Measurements from ENCODE around the gene FAM210A. TPM values are rescaled to one million over a fixed set of nuclear protein-coding genes. Genes with fewer than 3 reads are reported as not detected.

The FAM210A gene
- total RNA-seq, 1 donor from 2014 or later = 13.1 TPM

DNA sequence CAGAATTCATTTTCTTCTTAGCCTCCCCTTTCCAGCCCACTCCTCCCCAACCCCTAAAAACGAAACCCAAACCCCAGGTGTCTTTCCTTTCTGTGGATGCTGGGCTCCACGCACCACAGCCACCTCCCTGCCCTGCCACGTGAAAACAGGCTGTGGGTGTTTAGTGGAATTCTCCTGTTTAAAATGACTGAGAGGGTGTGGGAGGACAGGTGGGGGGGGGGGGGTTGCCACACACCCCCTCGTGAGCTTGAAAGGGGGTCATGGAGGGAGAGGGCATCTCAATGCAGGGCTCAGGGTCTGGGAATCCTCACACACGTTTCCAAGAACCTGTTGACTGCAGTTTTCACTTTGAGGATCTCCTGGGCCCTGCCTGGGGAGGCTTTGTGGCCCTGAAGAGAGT lies 110.3 kb downstream of the FAM210A start:
- no peak overlapping the region for H3K27ac ChIP-seq
- ATAC-seq (no peak), DNase-seq (no peak)
- no peak overlapping the region for H3K4me3 ChIP-seq
- intact Hi-C loops (cut with DNase I) = no loop called here
- H3K4me1 ChIP-seq = peaks cover 16% of the 10 kb centered on the region
- TF ChIP-seq, protein P1, sequence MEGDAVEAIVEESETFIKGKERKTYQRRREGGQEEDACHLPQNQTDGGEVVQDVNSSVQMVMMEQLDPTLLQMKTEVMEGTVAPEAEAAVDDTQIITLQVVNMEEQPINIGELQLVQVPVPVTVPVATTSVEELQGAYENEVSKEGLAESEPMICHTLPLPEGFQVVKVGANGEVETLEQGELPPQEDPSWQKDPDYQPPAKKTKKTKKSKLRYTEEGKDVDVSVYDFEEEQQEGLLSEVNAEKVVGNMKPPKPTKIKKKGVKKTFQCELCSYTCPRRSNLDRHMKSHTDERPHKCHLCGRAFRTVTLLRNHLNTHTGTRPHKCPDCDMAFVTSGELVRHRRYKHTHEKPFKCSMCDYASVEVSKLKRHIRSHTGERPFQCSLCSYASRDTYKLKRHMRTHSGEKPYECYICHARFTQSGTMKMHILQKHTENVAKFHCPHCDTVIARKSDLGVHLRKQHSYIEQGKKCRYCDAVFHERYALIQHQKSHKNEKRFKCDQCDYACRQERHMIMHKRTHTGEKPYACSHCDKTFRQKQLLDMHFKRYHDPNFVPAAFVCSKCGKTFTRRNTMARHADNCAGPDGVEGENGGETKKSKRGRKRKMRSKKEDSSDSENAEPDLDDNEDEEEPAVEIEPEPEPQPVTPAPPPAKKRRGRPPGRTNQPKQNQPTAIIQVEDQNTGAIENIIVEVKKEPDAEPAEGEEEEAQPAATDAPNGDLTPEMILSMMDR (IDR thresholded peaks at IDR 0.05) = no peak
- no peaks in the 10 kb centered on the region for H3K36me3 ChIP-seq
- no peaks in the 10 kb centered on the region for H3K27me3 ChIP-seq
- no peaks in the 10 kb centered on the region for H3K9me3 ChIP-seq

DNA sequence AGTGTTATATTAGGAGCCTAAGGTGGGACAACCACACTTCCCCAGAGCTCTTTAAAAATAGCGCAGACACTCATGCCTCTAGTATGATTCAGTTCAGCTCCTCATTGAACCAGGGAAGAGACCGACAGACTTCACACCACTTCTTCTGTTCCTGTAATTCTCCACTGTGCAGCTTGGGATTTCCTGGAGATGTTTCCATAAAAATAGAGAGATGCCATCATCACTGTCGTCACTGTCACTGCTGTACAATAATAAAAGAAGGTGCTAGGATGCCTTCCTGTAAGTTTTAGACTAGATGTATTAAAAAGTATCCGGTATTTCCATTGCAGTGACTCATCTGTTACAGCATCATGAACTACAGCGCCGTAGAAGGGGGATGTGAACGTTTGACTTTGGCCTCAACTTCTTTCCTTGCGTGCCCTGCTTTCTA lies 110.9 kb downstream of the FAM210A start:
- H3K36me3 ChIP-seq = no peaks in the 10 kb centered on the region
- H3K4me3 ChIP-seq = no peak overlapping the region
- peaks cover 22% of the 10 kb centered on the region for H3K4me1 ChIP-seq
- no peaks in the 10 kb centered on the region for H3K27me3 ChIP-seq
- intact Hi-C loops (cut with DNase I) = no loop called here
- H3K9me3 ChIP-seq = no peaks in the 10 kb centered on the region
- TF ChIP-seq, protein P1 (IDR thresholded peaks at IDR 0.05) = no peak
- peak overlapping the region; percentile 51 for H3K27ac ChIP-seq
- ATAC-seq (no peak), DNase-seq (no peak)

DNA sequence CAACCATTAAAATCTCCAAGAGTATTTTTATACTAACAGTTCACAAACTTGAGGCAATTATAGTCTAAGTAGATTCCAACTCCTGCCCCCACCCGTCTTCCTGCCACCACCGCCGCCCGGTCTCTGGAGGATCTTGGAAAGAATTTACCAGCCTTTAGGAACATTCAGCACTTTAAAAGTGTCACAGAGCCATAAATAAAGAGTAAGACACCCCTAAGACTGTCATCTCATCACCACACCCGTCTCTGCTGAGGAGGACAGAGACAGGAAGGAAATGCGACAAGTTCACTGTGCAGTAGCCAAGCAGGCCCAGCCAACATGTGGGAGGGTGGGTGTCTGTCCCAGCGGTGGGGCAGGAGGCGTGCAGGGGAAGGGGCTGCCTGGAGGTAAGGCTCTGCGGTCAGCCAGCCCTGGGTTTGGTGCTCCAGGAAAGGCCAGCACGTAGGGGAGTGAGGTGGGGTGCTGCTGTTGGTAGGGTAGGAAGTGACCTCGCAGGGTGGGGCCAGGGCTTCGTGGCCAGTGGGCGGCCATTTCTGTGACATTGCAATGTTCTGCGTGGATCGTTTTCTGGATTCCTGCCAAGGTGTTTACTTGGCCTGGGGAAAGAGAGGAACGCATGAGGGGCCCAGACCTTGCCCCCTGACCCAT lies 111.6 kb downstream of the FAM210A start:
- peaks cover 24% of the 10 kb centered on the region for H3K4me1 ChIP-seq
- no peaks in the 10 kb centered on the region for H3K9me3 ChIP-seq
- TF ChIP-seq, protein P1 (IDR thresholded peaks at IDR 0.05) = no peak
- H3K27ac ChIP-seq = peak overlapping the region; percentile 51
- H3K36me3 ChIP-seq = no peaks in the 10 kb centered on the region
- no peaks in the 10 kb centered on the region for H3K27me3 ChIP-seq
- ATAC-seq (peak; percentile 50), DNase-seq (no peak)
- intact Hi-C loops (cut with DNase I) = no loop called here
- no peak overlapping the region for H3K4me3 ChIP-seq

DNA sequence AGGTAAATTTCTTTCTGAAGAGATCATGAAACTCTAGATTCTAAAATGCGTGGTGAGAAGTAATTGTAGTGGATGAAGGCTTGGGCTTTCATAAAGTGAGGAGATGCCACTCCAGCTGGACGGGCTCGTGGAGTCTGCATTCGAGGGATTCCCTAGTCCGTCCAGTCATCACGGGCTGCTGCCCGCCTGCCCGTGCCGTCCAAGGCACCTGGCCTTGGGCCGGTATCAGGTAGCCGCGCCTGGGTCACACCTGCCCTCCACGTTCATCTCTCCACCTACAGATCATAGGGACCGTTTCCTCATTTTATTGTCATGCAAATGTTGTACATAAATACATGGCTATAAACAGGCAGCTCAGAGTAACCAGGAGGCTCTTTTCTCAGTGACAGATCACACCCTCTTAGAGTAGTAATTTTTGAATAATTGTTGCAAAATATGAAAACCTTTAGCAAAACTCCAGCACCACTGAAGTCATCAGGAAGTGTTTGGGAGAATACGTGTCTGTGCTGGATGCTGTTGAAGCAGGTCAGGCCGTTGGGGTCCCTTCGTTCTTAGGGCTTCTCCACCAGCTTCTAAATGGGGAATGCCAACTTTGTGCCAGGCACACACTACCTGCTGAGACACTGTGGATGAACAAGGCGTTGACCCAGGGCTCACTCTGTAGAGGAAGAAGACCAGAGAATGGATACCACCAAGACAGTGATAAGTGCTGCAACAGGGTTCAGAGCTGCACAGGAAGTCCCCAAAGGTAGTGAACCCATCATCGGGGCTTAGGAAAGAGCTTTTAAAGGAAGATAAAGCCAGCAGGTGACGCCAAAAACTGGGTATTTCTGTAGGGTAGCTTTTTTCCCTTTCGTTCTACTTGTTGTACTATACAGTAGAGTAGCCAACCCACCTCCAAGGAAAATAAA lies 112.5 kb downstream of the FAM210A start:
- no peaks in the 10 kb centered on the region for H3K36me3 ChIP-seq
- no peak overlapping the region for H3K4me3 ChIP-seq
- H3K27me3 ChIP-seq = no peaks in the 10 kb centered on the region
- H3K9me3 ChIP-seq = no peaks in the 10 kb centered on the region
- peak overlapping the region; percentile 51 for H3K27ac ChIP-seq
- no peak for ATAC-seq
- TF ChIP-seq, protein P1 (IDR thresholded peaks at IDR 0.05) = no peak
- DNase-seq = no peak
- intact Hi-C loops (cut with DNase I) = no loop called here
- peaks cover 24% of the 10 kb centered on the region for H3K4me1 ChIP-seq

Other genes with a start within 250 kb of the FAM210A start
- gene RNMT, start 115 bp upstream of the FAM210A start, total RNA-seq = 30.9 TPM
- gene MC5R, start 97.6 kb upstream of the FAM210A start, total RNA-seq = not detected
- gene MC2R, start 189.0 kb upstream of the FAM210A start, total RNA-seq = not detected